Activated B cell treated with CpG ODN at 0.5 μM for 24 hours (primary cell): ENCODE data around the gene TCP11L2. TPM values are rescaled to one million over a fixed set of nuclear protein-coding genes. Genes with fewer than 3 reads are reported as not detected.

Source experiments
- ATAC-seq: fragments of 200-7000 bp; cut with Tn5 transposase; one replicate; pipeline ENCODE4 v1.10.0; 2021; ENCODE audit warnings: low read depth, mild to moderate bottlenecking, moderate library complexity
- CTCF ChIA-PET: fragments of 350-600 bp; sonication (Branson Sonifier 250); formaldehyde crosslinking; loops from one replicate; lab custom pipeline; 2021; ENCODE audit warnings: antibody characterized with exemption; lab: Charles Lee
- POLR2A ChIA-PET: fragments of 350-600 bp; sonication (Branson Sonifier 250); formaldehyde crosslinking; loops from one replicate; lab custom pipeline; 2021; ENCODE audit warnings: antibody characterized with exemption; lab: Charles Lee
- DNase-seq: peaks from one replicate; pipeline ENCODE4 v3.0.0; 2022
- H3K27ac Mint-ChIP-seq: one replicate; pipeline ENCODE4 v1.8.0; 2020; ENCODE audit warnings: mixed read lengths
- H3K27me3 Mint-ChIP-seq: one replicate; pipeline ENCODE4 v1.8.0; 2021; ENCODE audit warnings: mixed read lengths
- H3K36me3 Mint-ChIP-seq: one replicate; pipeline ENCODE4 v1.8.0; 2021; ENCODE audit warnings: low read depth, mixed read lengths
- H3K4me1 Mint-ChIP-seq: one replicate; pipeline ENCODE4 v1.8.0; 2021; ENCODE audit warnings: mixed read lengths
- H3K4me3 Mint-ChIP-seq: one replicate; pipeline ENCODE4 v1.8.0; 2020; ENCODE audit warnings: mild to moderate bottlenecking, mixed read lengths
- H3K9me3 Mint-ChIP-seq: one replicate; pipeline ENCODE4 v1.8.0; 2020; ENCODE audit warnings: mixed read lengths
- intact Hi-C: fragments of 100-400 bp; cut with micrococcal nuclease; formaldehyde crosslinking; loops from one replicate; pipeline ENCODE4 v1.15.1; 2024
- total RNA-seq: library from RNA; stranded (reverse); gene quantifications from 2 replicates; pipeline ENCODE4 v1.2.3, GENCODE V29; 2022
- TF ChIP-seq, protein P1 (sequence below): fragments of 200-600 bp; IDR thresholded peaks from one replicate; pipeline ENCODE4 v1.8.0; 2022; ENCODE audit warnings: antibody characterized with exemption, mild to moderate bottlenecking

Gene TCP11L2
- total RNA-seq, 1 donor from 2014 or later: 52.5 TPM

DNA sequence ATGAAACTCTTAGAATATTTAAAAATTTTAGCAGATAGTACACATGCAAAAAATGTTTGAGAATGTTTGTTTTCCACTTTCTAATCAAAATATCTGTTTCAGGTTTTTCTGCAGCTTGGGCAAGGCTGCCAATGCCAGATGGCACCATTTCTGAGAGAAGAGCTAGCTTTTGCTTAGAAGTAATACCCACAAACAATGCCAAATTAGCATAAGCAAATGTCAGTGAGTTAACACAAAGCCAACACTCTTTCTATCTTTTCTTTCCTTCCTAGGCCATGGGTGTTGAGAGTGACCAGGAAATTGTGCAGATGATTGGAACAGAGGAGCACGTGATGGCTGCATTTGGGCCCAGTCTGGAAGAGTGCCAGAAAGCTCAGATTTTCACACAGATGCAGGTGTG is 90.2 kb downstream of the TCP11L2 start:
- H3K36me3 Mint-ChIP-seq: peaks cover 52% of the 10 kb centered on the region
- ChIA-PET POLR2A (no interaction called here), CTCF (no interaction called here)
- no peaks in the 10 kb centered on the region for H3K9me3 Mint-ChIP-seq
- no peak for ATAC-seq
- H3K27ac Mint-ChIP-seq: no peak overlapping the region
- peaks cover 1% of the 10 kb centered on the region for H3K27me3 Mint-ChIP-seq
- H3K4me3 Mint-ChIP-seq: no peak overlapping the region
- intact Hi-C loops: no loop called here
- DNase-seq: no peak
- H3K4me1 Mint-ChIP-seq: no peaks in the 10 kb centered on the region
- TF ChIP-seq, protein P1, sequence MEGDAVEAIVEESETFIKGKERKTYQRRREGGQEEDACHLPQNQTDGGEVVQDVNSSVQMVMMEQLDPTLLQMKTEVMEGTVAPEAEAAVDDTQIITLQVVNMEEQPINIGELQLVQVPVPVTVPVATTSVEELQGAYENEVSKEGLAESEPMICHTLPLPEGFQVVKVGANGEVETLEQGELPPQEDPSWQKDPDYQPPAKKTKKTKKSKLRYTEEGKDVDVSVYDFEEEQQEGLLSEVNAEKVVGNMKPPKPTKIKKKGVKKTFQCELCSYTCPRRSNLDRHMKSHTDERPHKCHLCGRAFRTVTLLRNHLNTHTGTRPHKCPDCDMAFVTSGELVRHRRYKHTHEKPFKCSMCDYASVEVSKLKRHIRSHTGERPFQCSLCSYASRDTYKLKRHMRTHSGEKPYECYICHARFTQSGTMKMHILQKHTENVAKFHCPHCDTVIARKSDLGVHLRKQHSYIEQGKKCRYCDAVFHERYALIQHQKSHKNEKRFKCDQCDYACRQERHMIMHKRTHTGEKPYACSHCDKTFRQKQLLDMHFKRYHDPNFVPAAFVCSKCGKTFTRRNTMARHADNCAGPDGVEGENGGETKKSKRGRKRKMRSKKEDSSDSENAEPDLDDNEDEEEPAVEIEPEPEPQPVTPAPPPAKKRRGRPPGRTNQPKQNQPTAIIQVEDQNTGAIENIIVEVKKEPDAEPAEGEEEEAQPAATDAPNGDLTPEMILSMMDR: no peak

Other genes with a start within 250 kb of the TCP11L2 start
- gene NUAK1, start 163.8 kb upstream of the TCP11L2 start, total RNA-seq: not detected in 2 replicates
- gene CKAP4, start 54.7 kb upstream of the TCP11L2 start, total RNA-seq: 15.9 and 17.1 TPM in 2 replicates
- 7.3 and 8.0 TPM in 2 replicates for gene POLR3B, start 55.0 kb downstream of the TCP11L2 start, total RNA-seq